Measurements from ENCODE around the gene NIBAN1. TPM values are rescaled to one million over a fixed set of nuclear protein-coding genes. Genes with fewer than 3 reads are reported as not detected.

NIBAN1 gene
- total and polyA plus RNA-seq, 2 of the 8 experiments (the other 6 are each of a cell fraction or from before 2014, with no cell fraction given), result 5.7 to 15.2 TPM

DNA sequence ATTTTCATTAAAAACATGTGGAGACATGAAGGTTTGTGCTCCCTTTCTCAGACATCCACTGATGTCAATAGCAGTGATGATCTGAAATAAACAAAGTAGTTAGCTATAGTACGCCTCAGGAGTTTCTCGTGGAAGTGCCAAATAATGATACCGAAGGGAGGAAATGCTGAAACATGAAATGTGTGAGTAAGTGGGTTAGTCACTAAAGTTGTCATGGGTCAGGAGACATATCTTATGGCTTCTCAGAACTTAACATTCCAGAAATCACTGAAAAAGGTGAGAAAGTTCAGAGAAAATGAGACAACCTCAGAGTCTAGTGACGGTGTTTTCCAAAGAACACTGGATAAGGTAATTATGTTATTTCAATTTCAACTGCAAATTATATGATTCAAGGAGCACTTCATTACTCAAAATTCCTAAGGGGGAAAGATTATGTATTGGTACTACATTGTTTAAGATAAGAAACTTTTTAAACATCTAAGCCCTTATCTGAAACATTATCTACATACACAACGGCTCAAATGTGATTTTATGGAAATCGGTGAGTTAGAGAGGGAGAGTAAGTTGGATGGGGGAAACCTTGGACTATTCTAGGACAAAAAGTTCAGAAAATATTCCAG is 20.6 kb downstream of the NIBAN1 start:
- Histone ChIP-seq H2BK15ac (ENCODE audit: low read length) (no peak overlapping the region), H2BK20ac (ENCODE audit: low read length) (no peak overlapping the region), H3K23ac (ENCODE audit: insufficient read length) (no peak overlapping the region), H2BK12ac (ENCODE audit: low read depth, low read length) (no peak overlapping the region), H3K56ac (replicated peaks; ENCODE audit: insufficient read length, low read depth, low read length) (no peak overlapping the region), H4K20me1 (replicated peaks in 1 of 2; ENCODE audit: control insufficient read depth in 1 of 2, insufficient read depth in 2 of 2, low read length in 2 of 2) (no peaks in the 10 kb centered on the region), H2BK5ac (ENCODE audit: low read depth, low read length) (no peak overlapping the region), H3K23me2 (ENCODE audit: low read depth, low read length) (no peaks in the 10 kb centered on the region), H3K4ac (replicated peaks; ENCODE audit: insufficient read length, low read depth, low read length) (no peak overlapping the region), H3K36me3 (ENCODE audit: control insufficient read depth in 2 of 4, insufficient read depth in 4 of 4, low read length in 3 of 4) (no peaks in the 10 kb centered on the region), H4K8ac (ENCODE audit: extremely low read depth, insufficient read depth, low read length) (no peak overlapping the region), H3K79me2 (ENCODE audit: control insufficient read depth in 1 of 2, insufficient read depth in 2 of 2, low read length in 2 of 2) (peaks cover 0 to 3% of the 10 kb centered on the region in 2 experiments; a peak in 1 of 4 replicates), H3K79me1 (ENCODE audit: low read depth, low read length) (no peaks in the 10 kb centered on the region), H3K9ac (replicated peaks in 1 of 4; ENCODE audit: extremely low read depth in 1 of 4, low read depth in 3 of 4, low read length in 3 of 4) (no peak overlapping the region), H2AK5ac (ENCODE audit: low read depth, low read length) (no peak overlapping the region), H3K9me3 (ENCODE audit: insufficient read depth in 2 of 2, low read depth in 1 of 2, low read length in 1 of 2) (no peaks in the 10 kb centered on the region), H4K5ac (ENCODE audit: insufficient read length, low read depth, low read length) (no peak overlapping the region), H2AFZ (ENCODE audit: low read length) (no peak overlapping the region), H3K27ac (ENCODE audit: low read depth, low read length) (no peak overlapping the region), H3K27me3 (replicated peaks in 1 of 4; ENCODE audit: control insufficient read depth in 3 of 4, extremely low read depth in 1 of 4, insufficient read depth in 3 of 4, low read length in 3 of 4) (no peaks in the 10 kb centered on the region), H3K14ac (ENCODE audit: insufficient read length) (no peak overlapping the region), H3K18ac (ENCODE audit: extremely low read depth, low read length) (no peak overlapping the region), H3K4me2 (ENCODE audit: insufficient read depth in 1 of 2, low read depth in 2 of 2, low read length in 2 of 2) (no peak overlapping the region), H2BK120ac (replicated peaks; ENCODE audit: low read depth, low read length) (no peak overlapping the region), H4K91ac (replicated peaks; ENCODE audit: insufficient read length, low read length) (no peak overlapping the region), H3K4me3 (ENCODE audit: extremely low read depth in 1 of 4, insufficient read depth in 2 of 4, low read depth in 3 of 4, low read length in 4 of 4) (no peak overlapping the region), H3K4me1 (replicated peaks in 1 of 4; ENCODE audit: control insufficient read depth in 3 of 4, insufficient read depth in 4 of 4, low read length in 3 of 4) (no peaks in the 10 kb centered on the region)
- ChIA-PET POLR2A (ENCODE audit: partially characterized antibody) (no interaction called here), CTCF (ENCODE audit: partially characterized antibody) (interaction anchor here (0.6 to 1.3 kb wide), 3 partner anchors 29 to 216 kb away, joined by 3 to 4 read pairs (median 3); no protein-coding TSS in a partner anchor)
- no peak for DNase-seq (ENCODE audit: low read depth in 1 of 2, low spot score in 2 of 2)
- FAIRE-seq, result no peak
- 75% methylated on average over 6 of the region's 6 CpGs; no CpG with 5 or more reads in 1 of the 2 experiments for WGBS, 2 experiments (ENCODE audit: extremely low coverage in 1 of 2, insufficient coverage in 1 of 2, insufficient read length in 1 of 2, insufficient replicate concordance in 2 of 2, low coverage in 1 of 2, low lambda C conversion rate in 2 of 2, missing lambda C conversion rate in 1 of 2)
- TF ChIP-seq TCF12 (IDR thresholded peaks at IDR 0.05; ENCODE audit: low read depth, low read length) (no peak), CBX8 (IDR thresholded peaks at IDR 0.05; ENCODE audit: borderline replicate concordance, low read depth, low read length) (no peak), NANOG (IDR thresholded peaks at IDR 0.05; ENCODE audit: insufficient read depth, low read depth, low read length, poor library complexity, severe bottlenecking) (no peak), JUN (IDR thresholded peaks at IDR 0.05; ENCODE audit: low read depth, low read length) (no peak), SP1 (IDR thresholded peaks at IDR 0.05; ENCODE audit: low read depth, low read length) (no peak), RBBP5 (IDR thresholded peaks at IDR 0.05; ENCODE audit: borderline replicate concordance, low read depth, low read length) (no peak), RXRA (IDR thresholded peaks at IDR 0.05; ENCODE audit: insufficient read depth, low read depth, low read length) (no peak), GTF2F1 (IDR thresholded peaks at IDR 0.05; ENCODE audit: borderline replicate concordance, low read depth, low read length) (no peak), CEBPB (IDR thresholded peaks at IDR 0.05; ENCODE audit: low read depth, low read length) (no peak)
- TF ChIP-seq, protein P1, sequence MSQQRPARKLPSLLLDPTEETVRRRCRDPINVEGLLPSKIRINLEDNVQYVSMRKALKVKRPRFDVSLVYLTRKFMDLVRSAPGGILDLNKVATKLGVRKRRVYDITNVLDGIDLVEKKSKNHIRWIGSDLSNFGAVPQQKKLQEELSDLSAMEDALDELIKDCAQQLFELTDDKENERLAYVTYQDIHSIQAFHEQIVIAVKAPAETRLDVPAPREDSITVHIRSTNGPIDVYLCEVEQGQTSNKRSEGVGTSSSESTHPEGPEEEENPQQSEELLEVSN (IDR thresholded peaks at IDR 0.05), result no peak
- TF ChIP-seq, protein P2, sequence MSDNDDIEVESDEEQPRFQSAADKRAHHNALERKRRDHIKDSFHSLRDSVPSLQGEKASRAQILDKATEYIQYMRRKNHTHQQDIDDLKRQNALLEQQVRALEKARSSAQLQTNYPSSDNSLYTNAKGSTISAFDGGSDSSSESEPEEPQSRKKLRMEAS (IDR thresholded peaks at IDR 0.05), result no peak
